ENCODE measurements around the gene SH3RF2.

GRCh38 chr5:146051678-146052077 lies 115.3 kb downstream of the SH3RF2 start:
- TF ChIP-seq POLR2AphosphoS5 (IDR thresholded peaks at IDR 0.05), result no peak
- no peak for TF ChIP-seq EP300 (IDR thresholded peaks at IDR 0.05; ENCODE audit: low read depth)
- no peak for TF ChIP-seq POLR2A (IDR thresholded peaks at IDR 0.05)
